K562 (cell line): ENCODE data around the gene CHCHD10. TPM values are rescaled to one million over a fixed set of nuclear protein-coding genes. Genes with fewer than 3 reads are reported as not detected.

Experiments used
- ATAC-seq: fragments of 200-7000 bp; cut with Tn5 transposase; 3 replicates; pipeline ENCODE4 v1.9.1; 2020; ENCODE audit warnings: moderate library complexity
- BruUV-seq: library from RNA; stranded (reverse); fragments of 400-500 nt; replicated peaks from 2 replicates; lab custom pipeline; 2021; lab: Mats Ljungman, UMichigan
- CTCF ChIA-PET: fragments of 300-600 bp; formaldehyde crosslinking; extraction: SDS; loops from one replicate; lab custom pipeline; 2021; ENCODE audit warnings: low intra/inter-chr PET ratio; lab: Yijun Ruan, JAX
- POLR2A ChIA-PET: fragments of 300-600, 350-650 bp; sonication (Branson Sonifier 250); formaldehyde crosslinking; extraction: SDS; loops from one replicate; lab custom pipeline; 2021; ENCODE audit warnings: antibody characterized with exemption, inconsistent platforms; lab: Yijun Ruan, JAX
- DNase-seq, 4 experiments: peaks; one replicate each; pipeline versions ENCODE4 v3.0.0 to v3.0.0-alpha.2; 2011 to 2018; ENCODE audit warnings: low spot score in 3 of 4, mixed read lengths in 3 of 4; ENCODE audit errors: extremely low read depth in 1 of 4
- FAIRE-seq: peaks from 2 replicates; lab custom pipeline; 2011; peaks lifted over from hg19 to GRCh38; lab: Jason Lieb, UNC
- H2AFZ ChIP-seq: 2 replicates; pipeline ENCODE4 v1.6.0; 2011; ENCODE audit warnings: low read depth, low read length, control low read depth, inconsistent platforms
- H3K27ac ChIP-seq: fragments of 200-600 bp; 3 replicates; pipeline ENCODE4 v1.8.0; 2011; ENCODE audit warnings: low read depth, mild to moderate bottlenecking, control low read depth, inconsistent platforms, low read length, moderate library complexity, mixed read lengths; ENCODE audit errors: extremely low read depth
- H3K27me3 ChIP-seq, 2 experiments: fragments of 300-600 bp in 1 of 2; 2 replicates in 1 of 2; 3 replicates in 1 of 2; pipeline versions ENCODE4 v1.6.0 to v1.8.0; 2011; ENCODE audit warnings: inconsistent platforms in 2 of 2, low read length in 2 of 2, mild to moderate bottlenecking in 1 of 2, mixed read lengths in 1 of 2, moderate library complexity in 1 of 2; ENCODE audit not compliant: control insufficient read depth in 2 of 2, insufficient read depth in 2 of 2
- H3K36me3 ChIP-seq: fragments of 300-600 bp; 3 replicates; pipeline ENCODE4 v1.8.0; 2011; ENCODE audit warnings: mild to moderate bottlenecking, low read length, inconsistent platforms; ENCODE audit not compliant: control insufficient read depth, insufficient read depth
- H3K4me1 ChIP-seq, 2 experiments: fragments of 200-600 bp in 1 of 2; replicated peaks in 1 of 2; 2 replicates in 1 of 2; 3 replicates in 1 of 2; pipeline versions ENCODE4 v1.5.1 to v1.8.0; 2011; ENCODE audit warnings: inconsistent platforms in 2 of 2, low read length in 2 of 2, mild to moderate bottlenecking in 1 of 2, mixed read lengths in 1 of 2, moderate library complexity in 1 of 2; ENCODE audit not compliant: control insufficient read depth in 2 of 2, insufficient read depth in 2 of 2
- H3K4me2 ChIP-seq: 2 replicates; pipeline ENCODE4 v1.6.1; 2011; ENCODE audit warnings: low read length, control low read depth, inconsistent platforms, mixed read lengths; ENCODE audit not compliant: insufficient read depth
- H3K4me3 ChIP-seq: fragments of 200-600 bp; sonication (generic), shearing (Covaris generic); 2 replicates; pipeline ENCODE4 v1.5.1; 2016; ENCODE audit warnings: control low read depth, inconsistent platforms
- H3K79me2 ChIP-seq: fragments of 200-600 bp; 3 replicates; pipeline ENCODE4 v1.8.0; 2011; ENCODE audit warnings: low read length, inconsistent platforms; ENCODE audit not compliant: control insufficient read depth, insufficient read depth
- H3K9ac ChIP-seq, 2 experiments: 2 replicates each; pipeline versions ENCODE4 v1.6.0 to v1.6.1; 2011; ENCODE audit warnings: low read depth in 2 of 2, low read length in 2 of 2, control low read depth in 1 of 2, inconsistent platforms in 1 of 2, mild to moderate bottlenecking in 1 of 2, mixed read lengths in 1 of 2; ENCODE audit not compliant: insufficient read depth in 1 of 2
- H3K9me1 ChIP-seq: one replicate; pipeline ENCODE4 v1.6.0; 2011; ENCODE audit warnings: inconsistent platforms, mild to moderate bottlenecking, low read length, moderate library complexity; ENCODE audit not compliant: control insufficient read depth, insufficient read depth
- H3K9me3 ChIP-seq: replicated peaks from 2 replicates; pipeline ENCODE4 v1.5.1; 2011; ENCODE audit warnings: low read depth, low read length, inconsistent platforms; ENCODE audit not compliant: control insufficient read depth, insufficient read depth
- H4K20me1 ChIP-seq: replicated peaks from 2 replicates; pipeline ENCODE4 v1.6.1; 2011; ENCODE audit warnings: low read length, inconsistent platforms, mixed read lengths; ENCODE audit not compliant: control insufficient read depth, insufficient read depth
- BACH1 ChIP-seq: fragments of 200-800 bp; sonication (Bioruptor generic); IDR thresholded peaks from 2 replicates; pipeline ENCODE4 v1.6.1; 2016; ENCODE audit warnings: missing genetic modification characterization, missing compliant biosample characterization
- EZH2 ChIP-seq: IDR thresholded peaks from 2 replicates; pipeline ENCODE4 v1.6.1; 2012; ENCODE audit warnings: low read depth, mild to moderate bottlenecking, inconsistent platforms, low read length, borderline replicate concordance
- GTF2A2 ChIP-seq: IDR thresholded peaks from 2 replicates; pipeline ENCODE4 v1.6.1; 2016; ENCODE audit warnings: mild to moderate bottlenecking, missing genetic modification characterization, missing compliant biosample characterization
- HIVEP1 ChIP-seq: fragments of 250-450 bp; sonication (Bioruptor Pico); IDR thresholded peaks from 2 replicates; pipeline ENCODE4 v1.4.0; 2020; ENCODE audit warnings: mild to moderate bottlenecking
- MAFK ChIP-seq: IDR thresholded peaks from 2 replicates; pipeline ENCODE4 v1.6.1; 2011; ENCODE audit warnings: low read length, improper control_type of control experiment
- NFRKB ChIP-seq: fragments of 450-650 bp; IDR thresholded peaks from 2 replicates; pipeline ENCODE4 v1.6.1; 2016; ENCODE audit warnings: low read depth
- NR2C1 ChIP-seq, 2 experiments: fragments of 450-650 bp; IDR thresholded peaks; 2 replicates each; pipeline ENCODE4 v1.6.1; 2017; ENCODE audit warnings: mild to moderate bottlenecking in 2 of 2, antibody characterized with exemption in 1 of 2, inconsistent platforms in 1 of 2, missing compliant biosample characterization in 1 of 2, missing genetic modification characterization in 1 of 2
- POLR3G ChIP-seq: IDR thresholded peaks from 2 replicates; pipeline ENCODE4 v1.6.1; 2011; ENCODE audit not compliant: insufficient read length, insufficient replicate concordance; ENCODE audit errors: extremely low read depth
- SMAD4 ChIP-seq: fragments of 250-450 bp; sonication (Bioruptor Pico); conservative IDR thresholded peaks from 2 replicates; pipeline ENCODE4 v1.8.0; 2021; ENCODE audit warnings: inconsistent platforms, mild to moderate bottlenecking, moderate library complexity
- TAF9B ChIP-seq: fragments of 450-650 bp; IDR thresholded peaks from 2 replicates; pipeline ENCODE4 v1.6.1; 2018; ENCODE audit warnings: mild to moderate bottlenecking; ENCODE audit not compliant: partially characterized antibody
- THRB ChIP-seq: fragments of 450-650 bp; formaldehyde crosslinking; conservative IDR thresholded peaks from 2 replicates; pipeline ENCODE4 v1.4.0; 2022; ENCODE audit warnings: mild to moderate bottlenecking, missing genetic modification characterization
- ZNF239 ChIP-seq: fragments of 250-450 bp; sonication (Bioruptor Pico); IDR thresholded peaks from 2 replicates; pipeline ENCODE4 v1.4.0; 2020; ENCODE audit warnings: mild to moderate bottlenecking
- WGBS: fragments of 100-300 bp; shearing (Covaris generic); methylation state at CpG from one replicate; pipeline ENCODE4 v1.1.6; 2016; ENCODE audit warnings: low coverage, mixed read lengths; ENCODE audit not compliant: insufficient coverage; ENCODE audit errors: missing lambda C conversion rate; 5-methylcytosine and 5-hydroxymethylcytosine counted together
- in situ Hi-C: fragments of 300-500 bp; cut with MboI; formaldehyde crosslinking; loops from 4 replicates; pipeline ENCODE4 v1.15.0; 2018; ENCODE audit warnings: inconsistent platforms, mixed read lengths
- intact Hi-C: fragments of 100-400 bp; cut with micrococcal nuclease; formaldehyde crosslinking; loops from 2 replicates; pipeline ENCODE4 v1.14.2; 2022
- polyA plus RNA-seq, 8 experiments: library from polyadenylated mRNA; depleted of rRNA in 4 of 8; stranded (reverse) in 5 of 8; unstranded in 3 of 8; fragments of >200 nt; fragmentation: Nextera tagmentation in 2 of 8; fragmentation: Illumina TruSeq in 1 of 8; extraction: Ambion mirVana in 2 of 8; extraction: Trizol in 1 of 8; gene quantifications; 2 replicates each; pipeline versions ENCODE4 v1.2.1 to v1.2.3, GENCODE V29; 2011 to 2014; ENCODE audit warnings: inconsistent platforms in 1 of 8, missing spikeins in 1 of 8
- total RNA-seq, 7 experiments: library from RNA; depleted of rRNA in 6 of 7; stranded (reverse); fragments of >200 nt in 6 of 7; fragmentation: Illumina TruSeq in 2 of 7; extraction: Trizol in 2 of 7; gene quantifications; 2 replicates each; pipeline versions ENCODE4 v1.2.1 to v1.2.3, GENCODE V29; 2011 to 2021; ENCODE audit warnings: low replicate concordance in 1 of 7
- TF ChIP-seq, protein P1 (sequence below): fragments of 250-450 bp; sonication (Bioruptor Pico); IDR thresholded peaks from 2 replicates; pipeline ENCODE4 v1.4.0; 2020
- TF ChIP-seq, protein P2 (sequence below): fragments of 250-450 bp; sonication (Bioruptor Pico); IDR thresholded peaks from 2 replicates; pipeline ENCODE4 v1.8.0; 2021; ENCODE audit warnings: moderate library complexity, mild to moderate bottlenecking, inconsistent platforms
- TF ChIP-seq, protein P3 (sequence below): sonication (generic); formaldehyde crosslinking; IDR thresholded peaks from 2 replicates; pipeline ENCODE4 v1.5.0; 2020; ENCODE audit warnings: missing genetic modification reagents

The CHCHD10 gene
- total and polyA plus RNA-seq, 9 of the 15 experiments (the other 6 are each of a cell fraction or from before 2014, with no cell fraction given), result 15.2 to 292 (median 102) TPM

DNA sequence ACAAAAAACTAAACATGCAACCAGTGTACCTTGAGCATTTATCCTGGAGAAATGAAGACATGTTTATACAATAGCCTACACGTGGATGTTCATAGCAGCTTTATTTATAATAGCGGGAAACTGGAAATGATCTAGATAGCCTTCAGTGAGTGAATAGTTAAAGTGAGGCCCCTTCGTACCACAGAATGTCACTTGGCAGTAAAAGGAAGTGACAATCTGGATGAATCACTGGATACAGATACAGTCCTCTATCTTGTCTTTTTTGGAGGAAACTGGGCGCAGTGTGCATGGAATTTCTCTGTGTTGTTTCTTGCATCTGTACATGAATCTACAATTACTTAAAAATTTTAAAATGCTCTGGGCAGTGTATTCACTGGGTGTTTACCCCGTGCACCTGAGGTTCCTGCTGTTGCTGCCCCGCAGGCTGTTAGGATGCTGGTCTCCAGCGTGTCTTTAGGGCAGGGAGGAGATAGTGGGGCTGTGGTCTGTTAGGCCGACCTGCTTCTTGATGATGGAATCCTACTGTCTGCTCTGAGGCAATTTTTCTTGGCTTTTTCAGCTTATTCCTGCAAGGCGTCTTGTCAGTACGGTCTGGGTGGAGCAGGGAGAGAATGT, 47.9 kb upstream of the CHCHD10 start:
- Histone ChIP-seq H3K4me2 (no peak overlapping the region), H4K20me1 (no peaks in the 10 kb centered on the region), H3K27me3 (no peaks in the 10 kb centered on the region), H3K4me1 (no peaks in the 10 kb centered on the region; a peak in 1 of 5 replicates), H2AFZ (no peak overlapping the region), H3K9me1 (no peaks in the 10 kb centered on the region), H3K36me3 (peaks cover 37% of the 10 kb centered on the region; the same call in 2 of the 3 replicates), H3K27ac (no peak overlapping the region), H3K9ac (no peak overlapping the region), H3K4me3 (no peak overlapping the region), H3K9me3 (no peaks in the 10 kb centered on the region), H3K79me2 (no peaks in the 10 kb centered on the region)
- CTCF ChIA-PET, result no interaction called here
- 72% methylated on average over 9 of the region's 10 CpGs for WGBS
- in situ Hi-C loops, result no loop called here
- BruUV-seq, result no TSS peak
- FAIRE-seq (no peak), ATAC-seq (no peak), DNase-seq (no peak)
- no peak for TF ChIP-seq POLR3G
- TF ChIP-seq BACH1 (tag), result no peak
- no peak for TF ChIP-seq EZH2
- TF ChIP-seq ZNF239 (CRISPR knock-in tag), result no peak
- TF ChIP-seq HIVEP1 (CRISPR knock-in tag), result no peak
- TF ChIP-seq, protein P1, sequence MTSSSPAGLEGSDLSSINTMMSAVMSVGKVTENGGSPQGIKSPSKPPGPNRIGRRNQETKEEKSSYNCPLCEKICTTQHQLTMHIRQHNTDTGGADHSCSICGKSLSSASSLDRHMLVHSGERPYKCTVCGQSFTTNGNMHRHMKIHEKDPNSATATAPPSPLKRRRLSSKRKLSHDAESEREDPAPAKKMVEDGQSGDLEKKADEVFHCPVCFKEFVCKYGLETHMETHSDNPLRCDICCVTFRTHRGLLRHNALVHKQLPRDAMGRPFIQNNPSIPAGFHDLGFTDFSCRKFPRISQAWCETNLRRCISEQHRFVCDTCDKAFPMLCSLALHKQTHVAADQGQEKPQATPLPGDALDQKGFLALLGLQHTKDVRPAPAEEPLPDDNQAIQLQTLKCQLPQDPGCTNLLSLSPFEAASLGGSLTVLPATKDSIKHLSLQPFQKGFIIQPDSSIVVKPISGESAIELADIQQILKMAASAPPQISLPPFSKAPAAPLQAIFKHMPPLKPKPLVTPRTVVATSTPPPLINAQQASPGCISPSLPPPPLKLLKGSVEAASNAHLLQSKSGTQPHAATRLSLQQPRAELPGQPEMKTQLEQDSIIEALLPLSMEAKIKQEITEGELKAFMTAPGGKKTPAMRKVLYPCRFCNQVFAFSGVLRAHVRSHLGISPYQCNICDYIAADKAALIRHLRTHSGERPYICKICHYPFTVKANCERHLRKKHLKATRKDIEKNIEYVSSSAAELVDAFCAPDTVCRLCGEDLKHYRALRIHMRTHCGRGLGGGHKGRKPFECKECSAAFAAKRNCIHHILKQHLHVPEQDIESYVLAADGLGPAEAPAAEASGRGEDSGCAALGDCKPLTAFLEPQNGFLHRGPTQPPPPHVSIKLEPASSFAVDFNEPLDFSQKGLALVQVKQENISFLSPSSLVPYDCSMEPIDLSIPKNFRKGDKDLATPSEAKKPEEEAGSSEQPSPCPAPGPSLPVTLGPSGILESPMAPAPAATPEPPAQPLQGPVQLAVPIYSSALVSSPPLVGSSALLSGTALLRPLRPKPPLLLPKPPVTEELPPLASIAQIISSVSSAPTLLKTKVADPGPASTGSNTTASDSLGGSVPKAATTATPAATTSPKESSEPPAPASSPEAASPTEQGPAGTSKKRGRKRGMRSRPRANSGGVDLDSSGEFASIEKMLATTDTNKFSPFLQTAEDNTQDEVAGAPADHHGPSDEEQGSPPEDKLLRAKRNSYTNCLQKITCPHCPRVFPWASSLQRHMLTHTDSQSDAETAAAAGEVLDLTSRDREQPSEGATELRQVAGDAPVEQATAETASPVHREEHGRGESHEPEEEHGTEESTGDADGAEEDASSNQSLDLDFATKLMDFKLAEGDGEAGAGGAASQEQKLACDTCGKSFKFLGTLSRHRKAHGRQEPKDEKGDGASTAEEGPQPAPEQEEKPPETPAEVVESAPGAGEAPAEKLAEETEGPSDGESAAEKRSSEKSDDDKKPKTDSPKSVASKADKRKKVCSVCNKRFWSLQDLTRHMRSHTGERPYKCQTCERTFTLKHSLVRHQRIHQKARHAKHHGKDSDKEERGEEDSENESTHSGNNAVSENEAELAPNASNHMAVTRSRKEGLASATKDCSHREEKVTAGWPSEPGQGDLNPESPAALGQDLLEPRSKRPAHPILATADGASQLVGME, result no peak
- TF ChIP-seq THRB (CRISPR knock-in tag), result no peak
- TF ChIP-seq, protein P2, sequence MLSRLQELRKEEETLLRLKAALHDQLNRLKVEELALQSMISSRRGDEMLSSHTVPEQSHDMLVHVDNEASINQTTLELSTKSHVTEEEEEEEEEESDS (CRISPR knock-in tag), result no peak
- TF ChIP-seq SMAD4 (CRISPR knock-in tag), result no peak
- no peak for TF ChIP-seq GTF2A2 (tag)
- TF ChIP-seq TAF9B, result no peak
- TF ChIP-seq, protein P3, sequence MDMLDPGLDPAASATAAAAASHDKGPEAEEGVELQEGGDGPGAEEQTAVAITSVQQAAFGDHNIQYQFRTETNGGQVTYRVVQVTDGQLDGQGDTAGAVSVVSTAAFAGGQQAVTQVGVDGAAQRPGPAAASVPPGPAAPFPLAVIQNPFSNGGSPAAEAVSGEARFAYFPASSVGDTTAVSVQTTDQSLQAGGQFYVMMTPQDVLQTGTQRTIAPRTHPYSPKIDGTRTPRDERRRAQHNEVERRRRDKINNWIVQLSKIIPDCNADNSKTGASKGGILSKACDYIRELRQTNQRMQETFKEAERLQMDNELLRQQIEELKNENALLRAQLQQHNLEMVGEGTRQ (CRISPR knock-in tag), result no peak
- no peak for TF ChIP-seq MAFK
- no peak for TF ChIP-seq NR2C1 (IDR thresholded peaks at IDR 0.05)
- TF ChIP-seq NR2C1 (tag; IDR thresholded peaks at IDR 0.05), result no peak
- no peak for TF ChIP-seq NFRKB
- POLR2A ChIA-PET, result no interaction called here
- intact Hi-C loops, result no loop called here
